ENCODE measurements around the gene PDILT.
"Not testable (repeated sequence)": the region's sequence is repeated elsewhere in the genome, so short reads cannot be mapped to it uniquely, and the experiment has no call there.

- not testable (repeated sequence) for TF ChIP-seq CTCF (conservative IDR thresholded peaks at IDR 0.05 in 1 of 2, IDR thresholded peaks at IDR 0.05 in 1 of 2; ENCODE audit: extremely low read depth in 1 of 2, insufficient read depth in 1 of 2, low read depth in 1 of 2, low read length in 2 of 2); EZH2 (IDR thresholded peaks at IDR 0.05; ENCODE audit: borderline replicate concordance, low read length)
Observed at GRCh38 chr16:20429499-20429898, 25.0 kb upstream of the PDILT start.
